Kidney (tissue), 14 donors: ENCODE results near the gene RASL11A. TPM values are rescaled to one million over a fixed set of nuclear protein-coding genes. Genes with fewer than 3 reads are reported as not detected.
"Not testable (repeated sequence)": the region's sequence is repeated elsewhere in the genome, so short reads cannot be mapped to it uniquely, and the experiment has no call there.

Source experiments
- DNase-seq, 5 donors: peaks; one replicate each; pipeline ENCODE4 v3.0.0-alpha.2; 2013 to 2020
- FAIRE-seq: peaks from 2 replicates; lab custom pipeline; 2012; peaks lifted over from hg19 to GRCh38; lab: Jason Lieb, UNC
- H3K27ac ChIP-seq, 2 donors: one replicate each; pipeline ENCODE4 v1.7.0; 2013; ENCODE audit warnings: low read depth in 2 of 2, low read length in 2 of 2, inconsistent platforms in 1 of 2
- H3K27me3 ChIP-seq: one replicate; pipeline ENCODE4 v1.7.1; 2013; ENCODE audit warnings: low read length, inconsistent platforms; ENCODE audit not compliant: control insufficient read depth, insufficient read depth
- H3K36me3 ChIP-seq, 3 donors: one replicate each; pipeline versions ENCODE4 v1.7.0 to v1.7.1; 2013; ENCODE audit warnings: low read length in 3 of 3, control low read depth in 1 of 3, inconsistent platforms in 1 of 3; ENCODE audit not compliant: insufficient read depth in 3 of 3, control insufficient read depth in 2 of 3
- H3K4me1 ChIP-seq, 3 donors: one replicate each; pipeline versions ENCODE4 v1.7.0 to v1.7.1; 2013; ENCODE audit warnings: low read length in 3 of 3, inconsistent platforms in 1 of 3, low read depth in 1 of 3; ENCODE audit not compliant: control insufficient read depth in 2 of 3, insufficient read depth in 2 of 3
- H3K4me3 ChIP-seq, 3 donors: one replicate each; pipeline versions ENCODE4 v1.7.0 to v1.8.1; 2013; ENCODE audit warnings: low read length in 3 of 3, control low read depth in 1 of 3, inconsistent platforms in 1 of 3
- H3K9ac ChIP-seq, 3 donors: one replicate each; pipeline versions ENCODE4 v1.7.0 to v1.7.1; 2013; ENCODE audit warnings: low read length in 3 of 3, control low read depth in 1 of 3, inconsistent platforms in 1 of 3
- H3K9me3 ChIP-seq, 3 donors: one replicate each; pipeline versions ENCODE4 v1.7.0 to v1.7.1; 2013; ENCODE audit warnings: low read length in 3 of 3, control low read depth in 1 of 3, inconsistent platforms in 1 of 3; ENCODE audit not compliant: control insufficient read depth in 2 of 3, insufficient read depth in 1 of 3
- CTCF ChIP-seq: IDR thresholded peaks from 3 replicates; pipeline ENCODE4 v1.5.1; 2012; ENCODE audit warnings: mild to moderate bottlenecking, moderate library complexity, borderline replicate concordance; ENCODE audit not compliant: insufficient read depth; ENCODE audit errors: extremely low read depth
- intact Hi-C: fragments of 100-400 bp; cut with DNase I; formaldehyde crosslinking; loops from one replicate; pipeline ENCODE4 v1.11.1; 2022
- polyA plus RNA-seq: library from polyadenylated mRNA; stranded (reverse); fragments of 350-450 nt; fragmentation: Illumina TruSeq; extraction: RNeasy Lipid Tissue Mini Kit (QIAGEN cat#74804); gene quantifications from one replicate; pipeline ENCODE4 v1.2.3, GENCODE V29; 2014; ENCODE audit warnings: low read depth, low replicate concordance; ENCODE audit not compliant: insufficient read depth
- total RNA-seq: library from RNA; stranded (reverse); fragmentation: NEBNext Ultra II Directional; extraction: Animal tissue kit (Norgen Biotek cat#: 25700); gene quantifications from one replicate; pipeline ENCODE4 v1.2.1, GENCODE V29; 2021
- donor health status: control.
- donor health status: control.
- donor health status: control.
- donor health status: control.
- donor health status: control.
- donor health status: DM: yes; HTN: yes; CAD: no.
- donor health status: Normal renal cell carcinoma (clear cell type).

The RASL11A gene
- total and polyA plus RNA-seq, 2 donors from 2014 or later: 42.4 to 66.6 TPM

- Histone ChIP-seq H3K36me3 (no peaks in the 10 kb centered on the region), H3K27ac (no peak overlapping the region), H3K9ac (no peak overlapping the region), H3K9me3 (no peaks in the 10 kb centered on the region), H3K4me3 (no peak overlapping the region), H3K4me1 (no peaks in the 10 kb centered on the region), H3K27me3 (no peaks in the 10 kb centered on the region)
- FAIRE-seq (no peak), DNase-seq (no peak)
- intact Hi-C loops: no loop called here
- TF ChIP-seq CTCF: no peak
These were observed 28.2 kb downstream of the RASL11A start for GRCh38 chr13:27298849-27299248.

- H3K27ac ChIP-seq, H3K36me3 ChIP-seq, FAIRE-seq, DNase-seq, H3K4me1 ChIP-seq, H3K9ac ChIP-seq, intact Hi-C loops, H3K27me3 ChIP-seq, H3K9me3 ChIP-seq, H3K4me3 ChIP-seq: not testable (repeated sequence)
These were observed 29.8 kb downstream of the RASL11A start for GRCh38 chr13:27300406-27300805.

- Histone ChIP-seq H3K4me3 (no peak overlapping the region), H3K9ac (no peak overlapping the region), H3K27ac (no peak overlapping the region), H3K27me3 (no peaks in the 10 kb centered on the region), H3K9me3 (no peaks in the 10 kb centered on the region), H3K4me1 (no peaks in the 10 kb centered on the region), H3K36me3 (no peaks in the 10 kb centered on the region)
- TF ChIP-seq CTCF: no peak
- intact Hi-C loops: no loop called here
- DNase-seq (no peak), FAIRE-seq (no peak)
These were observed 30.4 kb downstream of the RASL11A start for GRCh38 chr13:27300941-27301586.

GRCh38 chr13:27302643-27303262 lies 32.1 kb downstream of the RASL11A start:
- Histone ChIP-seq H3K27me3 (no peaks in the 10 kb centered on the region), H3K9me3 (no peaks in the 10 kb centered on the region), H3K4me1 (no peaks in the 10 kb centered on the region), H3K9ac (no peak overlapping the region), H3K4me3 (no peak overlapping the region), H3K36me3 (no peaks in the 10 kb centered on the region), H3K27ac (no peak overlapping the region)
- DNase-seq: no peak
- FAIRE-seq: no peak
- intact Hi-C loops: no loop called here
- TF ChIP-seq CTCF: no peak
